Caki2 (cell line): ENCODE measurements around the gene SEC63. TPM values are rescaled to one million over a fixed set of nuclear protein-coding genes. Genes with fewer than 3 reads are reported as not detected.
"Not testable (repeated sequence)": the region's sequence is repeated elsewhere in the genome, so short reads cannot be mapped to it uniquely, and the experiment has no call there.

Source experiments
- DNase-seq: peaks from one replicate; pipeline ENCODE4 v3.0.0-alpha.2; 2015; ENCODE audit warnings: low read depth
- in situ Hi-C: cut with HindIII; loops from 2 replicates; pipeline ENCODE4 v1.10.0; 2016; ENCODE audit warnings: low sequenced_read_pairs, low pct_unique_long_range_greater_than_20kb, mixed read lengths
- total RNA-seq: library from RNA; depleted of rRNA; stranded (reverse); fragments of >200 nt; shearing (Covaris generic); gene quantifications from 2 replicates; pipeline ENCODE4 v1.2.3, GENCODE V29; 2014; ENCODE audit warnings: low replicate concordance

The SEC63 gene
- total RNA-seq, 1 experiment from 2014 or later = 6.6 TPM

GRCh38 chr6:107941627-107942026 is 16.4 kb downstream of the SEC63 start:
- DNase-seq = no peak
- in situ Hi-C loops = no loop called here

- DNase-seq = no peak
- in situ Hi-C loops = no loop called here
Measured at GRCh38 chr6:107941199-107941598, 16.8 kb downstream of the SEC63 start.

- in situ Hi-C loops, DNase-seq: not testable (repeated sequence)
Measured at GRCh38 chr6:107936910-107937292, 21.1 kb downstream of the SEC63 start.

GRCh38 chr6:107936162-107936909 is 21.7 kb downstream of the SEC63 start:
- DNase-seq = no peak

GRCh38 chr6:107934229-107934628 is 23.8 kb downstream of the SEC63 start:
- in situ Hi-C loops, DNase-seq: not testable (repeated sequence)

More at GRCh38 chr6:107936162-107936909, 21.7 kb downstream of the SEC63 start:
- in situ Hi-C loops = no loop called here

GRCh38 chr6:107932580-107932979 is 25.4 kb downstream of the SEC63 start:
- in situ Hi-C loops = no loop called here
- DNase-seq = no peak

GRCh38 chr6:107931894-107932293 is 26.1 kb downstream of the SEC63 start:
- DNase-seq = no peak
- in situ Hi-C loops = no loop called here

GRCh38 chr6:107928984-107929383 is 29.0 kb downstream of the SEC63 start:
- DNase-seq = no peak
- in situ Hi-C loops = no loop called here

GRCh38 chr6:107926697-107927544 is 31.1 kb downstream of the SEC63 start:
- DNase-seq, in situ Hi-C loops: not testable (repeated sequence)

- in situ Hi-C loops = no loop called here
- no peak for DNase-seq
Measured at GRCh38 chr6:107917451-107918375, 40.3 kb downstream of the SEC63 start.

GRCh38 chr6:107916961-107917360 is 41.0 kb downstream of the SEC63 start:
- DNase-seq, in situ Hi-C loops: not testable (repeated sequence)

- in situ Hi-C loops = no loop called here
Measured at GRCh38 chr6:107911692-107912091, 46.3 kb downstream of the SEC63 start.

GRCh38 chr6:107894809-107895396 is 63.1 kb downstream of the SEC63 start:
- DNase-seq = no peak
- in situ Hi-C loops = no loop called here

More at GRCh38 chr6:107911692-107912091, 46.3 kb downstream of the SEC63 start:
- DNase-seq = no peak

- in situ Hi-C loops, DNase-seq: not testable (repeated sequence)
Measured at GRCh38 chr6:107890431-107890830, 67.6 kb downstream of the SEC63 start.

GRCh38 chr6:107885950-107886349 is 72.1 kb downstream of the SEC63 start:
- DNase-seq, in situ Hi-C loops: not testable (repeated sequence)

GRCh38 chr6:107879941-107880340 is 78.1 kb downstream of the SEC63 start:
- no peak for DNase-seq
- in situ Hi-C loops = no loop called here

- in situ Hi-C loops = no loop called here
- no peak for DNase-seq
Measured at GRCh38 chr6:107877968-107878367, 80.0 kb downstream of the SEC63 start.

- in situ Hi-C loops = no loop called here
- DNase-seq = no peak
Measured at GRCh38 chr6:107871976-107872375, 86.0 kb downstream of the SEC63 start.
